Measurements from ENCODE around the gene TBC1D21. TPM values are rescaled to one million over a fixed set of nuclear protein-coding genes. Genes with fewer than 3 reads are reported as not detected.

TBC1D21 gene
- total and polyA plus RNA-seq, 2 of the 4 experiments (the other 2 are of a cell fraction), result not detected

DNA sequence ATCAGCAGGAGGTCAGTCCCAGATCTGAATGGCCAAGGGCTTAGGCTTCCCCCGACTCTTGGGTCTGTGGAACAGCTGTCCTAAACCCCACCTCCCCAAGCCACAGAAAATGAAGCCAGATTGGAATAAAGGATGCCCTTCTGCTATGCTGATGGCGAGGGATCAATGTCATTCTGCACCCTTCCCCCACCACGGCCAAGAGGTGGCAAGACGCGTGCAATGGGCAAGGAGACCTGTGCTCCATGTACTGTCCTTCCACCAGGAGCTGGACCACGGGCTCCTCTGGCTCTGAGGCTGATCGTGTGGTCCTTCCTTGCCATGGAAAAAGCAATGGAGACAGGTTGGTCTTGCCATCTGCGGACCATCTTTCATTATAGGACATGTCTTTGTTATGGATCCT, 32.6 kb upstream of the TBC1D21 start:
- Histone ChIP-seq H2BK120ac (ENCODE audit: low read depth, low read length) (no peak overlapping the region), H2BK5ac (ENCODE audit: low read depth, low read length, poor library complexity, severe bottlenecking) (no peak overlapping the region), H3K4me2 (ENCODE audit: low read depth, low read length) (no peak overlapping the region), H4K8ac (ENCODE audit: low read depth in 2 of 2, low read length in 2 of 2) (no peak overlapping the region), H3K27ac (ENCODE audit: insufficient read depth, low read length) (no peak overlapping the region), H3K14ac (replicated peaks; ENCODE audit: low read depth, low read length) (no peak overlapping the region), H3K9me1 (ENCODE audit: insufficient read depth, low read length) (no peaks in the 10 kb centered on the region), H3K56ac (ENCODE audit: extremely low read depth, insufficient read depth, low read length) (no peak overlapping the region), H2AFZ (replicated peaks; ENCODE audit: low read length, poor library complexity) (no peak overlapping the region), H3K27me3 (ENCODE audit: control insufficient read depth, insufficient read depth, low read length) (peaks cover 70% of the 10 kb centered on the region), H3K4ac (ENCODE audit: low read depth, low read length) (no peak overlapping the region), H2BK15ac (ENCODE audit: low read depth, low read length) (no peak overlapping the region), H3K4me1 (ENCODE audit: control insufficient read depth, insufficient read depth, low read length) (no peaks in the 10 kb centered on the region), H2AK9ac (replicated peaks; ENCODE audit: low read depth, low read length, poor library complexity) (no peak overlapping the region), H3K36me3 (ENCODE audit: control insufficient read depth, insufficient read depth, low read length) (no peaks in the 10 kb centered on the region), H4K20me1 (ENCODE audit: insufficient read depth, low read length) (no peaks in the 10 kb centered on the region), H4K91ac (ENCODE audit: insufficient read depth, low read depth, low read length) (no peak overlapping the region), H2AK5ac (ENCODE audit: low read depth, low read length) (no peak overlapping the region), H3K79me1 (ENCODE audit: low read depth in 1 of 2, low read length in 2 of 2) (no peaks in the 10 kb centered on the region), H3K9me3 (ENCODE audit: control insufficient read depth, insufficient read depth, low read length) (no peaks in the 10 kb centered on the region), H3K23ac (ENCODE audit: low read depth, low read length) (no peak overlapping the region), H3K18ac (ENCODE audit: low read depth, low read length) (no peak overlapping the region), H3K4me3 (ENCODE audit: insufficient read depth, low read depth, low read length) (no peak overlapping the region), H4K5ac (ENCODE audit: low read depth, low read length) (no peak overlapping the region), H3K9ac (ENCODE audit: low read depth, low read length) (no peak overlapping the region), H2BK20ac (ENCODE audit: low read depth, low read length) (no peak overlapping the region)
- ChIA-PET POLR2A (ENCODE audit: unreplicated experiment) (no interaction called here), CTCF (no interaction called here)
- intact Hi-C loops (cut with micrococcal nuclease), result no loop called here
- 10% methylated on average over 2 of the region's 8 CpGs; no CpG with 5 or more reads in 1 of the 2 experiments for WGBS, 2 experiments (ENCODE audit: extremely low coverage in 2 of 2, insufficient read length in 1 of 2)
- no TSS peak for BruUV-seq (replicated peaks)
- TF ChIP-seq CHD1 (IDR thresholded peaks at IDR 0.05; ENCODE audit: low read depth, low read length) (no peak), SMC3 (IDR thresholded peaks at IDR 0.05; ENCODE audit: low read depth, low read length) (no peak), MAFK (IDR thresholded peaks at IDR 0.05; ENCODE audit: low read depth, low read length) (no peak), RAD21 (IDR thresholded peaks at IDR 0.05; ENCODE audit: low read length) (no peak), MAZ (IDR thresholded peaks at IDR 0.05; ENCODE audit: borderline replicate concordance, low read depth, low read length) (no peak), NFE2L2 (IDR thresholded peaks at IDR 0.05; ENCODE audit: low read depth, low read length) (no peak), RFX5 (IDR thresholded peaks at IDR 0.05; ENCODE audit: low read depth, low read length) (no peak), USF2 (IDR thresholded peaks at IDR 0.05; ENCODE audit: low read depth, low read length) (no peak), BHLHE40 (IDR thresholded peaks at IDR 0.05; ENCODE audit: low read depth, low read length) (no peak), RCOR1 (IDR thresholded peaks at IDR 0.05; ENCODE audit: insufficient replicate concordance, low read length) (no peak), CEBPB (IDR thresholded peaks at IDR 0.05; ENCODE audit: low read depth, low read length) (no peak), FOS (IDR thresholded peaks at IDR 0.05; ENCODE audit: low read depth, low read length) (no peak), POLR2A (IDR thresholded peaks at IDR 0.05; ENCODE audit: low read depth, low read length) (no peak), ELK1 (IDR thresholded peaks at IDR 0.05; ENCODE audit: borderline replicate concordance, low read depth, low read length) (no peak), MXI1 (IDR thresholded peaks at IDR 0.05; ENCODE audit: borderline replicate concordance, low read depth, low read length) (no peak)
- TF ChIP-seq, protein P1, sequence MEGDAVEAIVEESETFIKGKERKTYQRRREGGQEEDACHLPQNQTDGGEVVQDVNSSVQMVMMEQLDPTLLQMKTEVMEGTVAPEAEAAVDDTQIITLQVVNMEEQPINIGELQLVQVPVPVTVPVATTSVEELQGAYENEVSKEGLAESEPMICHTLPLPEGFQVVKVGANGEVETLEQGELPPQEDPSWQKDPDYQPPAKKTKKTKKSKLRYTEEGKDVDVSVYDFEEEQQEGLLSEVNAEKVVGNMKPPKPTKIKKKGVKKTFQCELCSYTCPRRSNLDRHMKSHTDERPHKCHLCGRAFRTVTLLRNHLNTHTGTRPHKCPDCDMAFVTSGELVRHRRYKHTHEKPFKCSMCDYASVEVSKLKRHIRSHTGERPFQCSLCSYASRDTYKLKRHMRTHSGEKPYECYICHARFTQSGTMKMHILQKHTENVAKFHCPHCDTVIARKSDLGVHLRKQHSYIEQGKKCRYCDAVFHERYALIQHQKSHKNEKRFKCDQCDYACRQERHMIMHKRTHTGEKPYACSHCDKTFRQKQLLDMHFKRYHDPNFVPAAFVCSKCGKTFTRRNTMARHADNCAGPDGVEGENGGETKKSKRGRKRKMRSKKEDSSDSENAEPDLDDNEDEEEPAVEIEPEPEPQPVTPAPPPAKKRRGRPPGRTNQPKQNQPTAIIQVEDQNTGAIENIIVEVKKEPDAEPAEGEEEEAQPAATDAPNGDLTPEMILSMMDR (conservative IDR thresholded peaks at IDR 0.05; ENCODE audit: low read depth, low read length), result no peak
- in situ Hi-C loops (cut with MboI; ENCODE audit: low sequenced_read_pairs), result no loop called here
- dilution Hi-C loops (cut with HindIII; ENCODE audit: low sequenced_read_pairs, unreplicated experiment), result no loop called here
- ATAC-seq (ENCODE audit: low read depth), result no peak
- DNase-seq, result no peak

Measured in IMR-90 (cell line).